MCF 10A (cell line): ENCODE measurements around the gene ADPRHL1. TPM values are rescaled to one million over a fixed set of nuclear protein-coding genes. Genes with fewer than 3 reads are reported as not detected.
"Not testable (repeated sequence)": the region's sequence is repeated elsewhere in the genome, so short reads cannot be mapped to it uniquely, and the experiment has no call there.

Source experiments
- BruUV-seq: library from RNA; stranded (reverse); fragments of 400-500 nt; replicated peaks from 2 replicates; lab custom pipeline; 2021; lab: Mats Ljungman, UMichigan
- CTCF ChIA-PET: fragments of 300-600 bp; sonication (Branson Sonifier 250); formaldehyde crosslinking; extraction: SDS; loops from one replicate; lab custom pipeline; 2021; ENCODE audit warnings: antibody characterized with exemption, inconsistent platforms; lab: Yijun Ruan, JAX
- POLR2A ChIA-PET: fragments of 300-600, 350-650 bp; sonication (Branson Sonifier 250); formaldehyde crosslinking; extraction: SDS; loops from one replicate; lab custom pipeline; 2020; ENCODE audit warnings: antibody characterized with exemption, inconsistent platforms; lab: Yijun Ruan, JAX
- DNase-seq: peaks from one replicate; pipeline ENCODE4 v3.0.0-alpha.2; 2018; ENCODE audit not compliant: unreplicated experiment
- H3K27ac Mint-ChIP-seq: one replicate; pipeline ENCODE4 v1.8.0; 2022; ENCODE audit warnings: mild to moderate bottlenecking, low read depth, mixed read lengths; ENCODE audit not compliant: unreplicated experiment
- H3K27me3 Mint-ChIP-seq: one replicate; pipeline ENCODE4 v1.8.0; 2022; ENCODE audit warnings: mixed read lengths; ENCODE audit not compliant: insufficient read depth, unreplicated experiment
- H3K36me3 Mint-ChIP-seq: one replicate; pipeline ENCODE4 v1.8.0; 2022; ENCODE audit warnings: mild to moderate bottlenecking, moderate library complexity, mixed read lengths; ENCODE audit not compliant: insufficient read depth, unreplicated experiment
- H3K4me1 Mint-ChIP-seq: one replicate; pipeline ENCODE4 v1.8.0; 2022; ENCODE audit warnings: mixed read lengths; ENCODE audit not compliant: insufficient read depth, unreplicated experiment
- H3K4me3 Mint-ChIP-seq: one replicate; pipeline ENCODE4 v1.8.0; 2022; ENCODE audit warnings: mild to moderate bottlenecking, moderate library complexity, mixed read lengths; ENCODE audit not compliant: unreplicated experiment
- H3K9me3 Mint-ChIP-seq: one replicate; pipeline ENCODE4 v1.8.0; 2022; ENCODE audit warnings: mixed read lengths; ENCODE audit not compliant: unreplicated experiment
- CTCF ChIP-seq: fragments of 200-600 bp; IDR thresholded peaks from one replicate; pipeline ENCODE4 v1.8.0; 2022; ENCODE audit warnings: antibody characterized with exemption, mild to moderate bottlenecking; ENCODE audit not compliant: unreplicated experiment
- intact Hi-C: fragments of 100-400 bp; cut with micrococcal nuclease; formaldehyde crosslinking; loops from 2 replicates; pipeline ENCODE4 v1.14.1; 2022
- total RNA-seq: library from RNA; stranded (reverse); gene quantifications from 2 replicates; pipeline ENCODE4 v1.2.3, GENCODE V29; 2022

The ADPRHL1 gene
- total RNA-seq, 1 experiment from 2014 or later, result 2.6 TPM

GRCh38 chr13:113441661-113442060, 11.6 kb downstream of the ADPRHL1 start:
- Mint-ChIP-seq H3K36me3 (no peaks in the 10 kb centered on the region), H3K4me1 (no peaks in the 10 kb centered on the region), H3K27ac (no peak overlapping the region), H3K27me3 (no peaks in the 10 kb centered on the region), H3K4me3 (no peak overlapping the region), H3K9me3 (peaks cover 7% of the 10 kb centered on the region)
- ChIA-PET CTCF (interaction anchor here (0.6 to 0.7 kb wide), 2 partner anchors 17 to 122 kb away, joined by 3 to 4 read pairs; no protein-coding TSS in a partner anchor), POLR2A (no interaction called here)
- no TSS peak for BruUV-seq
- DNase-seq, result no peak
- TF ChIP-seq CTCF, result no peak
- intact Hi-C loops, result no loop called here

- Mint-ChIP-seq H3K9me3 (peaks cover 2% of the 10 kb centered on the region), H3K4me3 (no peak overlapping the region), H3K27me3 (no peaks in the 10 kb centered on the region), H3K36me3 (no peaks in the 10 kb centered on the region), H3K4me1 (no peaks in the 10 kb centered on the region), H3K27ac (no peak overlapping the region)
- TF ChIP-seq CTCF, result no peak
- CTCF ChIA-PET, result no interaction called here
- DNase-seq, result no peak
- no TSS peak for BruUV-seq
- intact Hi-C loops, result no loop called here
- POLR2A ChIA-PET, result no interaction called here
Measured at GRCh38 chr13:113437408-113438010, 15.8 kb downstream of the ADPRHL1 start.

GRCh38 chr13:113436866-113437265, 16.4 kb downstream of the ADPRHL1 start:
- H3K27me3 Mint-ChIP-seq, CTCF ChIA-PET, POLR2A ChIA-PET, intact Hi-C loops, H3K4me3 Mint-ChIP-seq, H3K36me3 Mint-ChIP-seq, DNase-seq, BruUV-seq, H3K4me1 Mint-ChIP-seq, H3K27ac Mint-ChIP-seq, H3K9me3 Mint-ChIP-seq: not testable (repeated sequence)

- POLR2A ChIA-PET, H3K4me1 Mint-ChIP-seq, H3K4me3 Mint-ChIP-seq, intact Hi-C loops, H3K27me3 Mint-ChIP-seq, BruUV-seq, H3K36me3 Mint-ChIP-seq, H3K27ac Mint-ChIP-seq, CTCF ChIA-PET, H3K9me3 Mint-ChIP-seq, DNase-seq: not testable (repeated sequence)
Measured at GRCh38 chr13:113435907-113436306, 17.4 kb downstream of the ADPRHL1 start.

- intact Hi-C loops, result no loop called here
- H3K4me3 Mint-ChIP-seq, result no peak overlapping the region
- BruUV-seq, result no TSS peak
- POLR2A ChIA-PET, result no interaction called here
- H3K36me3 Mint-ChIP-seq, result no peaks in the 10 kb centered on the region
- no peaks in the 10 kb centered on the region for H3K9me3 Mint-ChIP-seq
- H3K27ac Mint-ChIP-seq, result no peak overlapping the region
- H3K4me1 Mint-ChIP-seq, result peaks cover under 1% of the 10 kb centered on the region
- CTCF ChIA-PET, result no interaction called here
- no peak for DNase-seq
- TF ChIP-seq CTCF, result no peak
- H3K27me3 Mint-ChIP-seq, result no peaks in the 10 kb centered on the region
Measured at GRCh38 chr13:113433391-113433916, 19.8 kb downstream of the ADPRHL1 start.
